ENCODE measurements around the gene SLIT3.

- TF ChIP-seq CTCF (IDR thresholded peaks at IDR 0.05; ENCODE audit: borderline replicate concordance, extremely low read depth, low read length, poor library complexity, severe bottlenecking) (no peak), EZH2 (IDR thresholded peaks at IDR 0.05; ENCODE audit: borderline replicate concordance, low read depth, low read length, severe bottlenecking) (no peak)
Observed at GRCh38 chr5:168648576-168648975, 652.4 kb downstream of the SLIT3 start.

All from DND-41 (cell line).